GM10847 (cell line): ENCODE measurements around the gene C11orf98.

Source experiments
- POLR2A ChIP-seq: IDR thresholded peaks from 2 replicates; pipeline ENCODE4 v1.6.1; 2011; ENCODE audit not compliant: insufficient read length; ENCODE audit errors: extremely low read depth

C11orf98 gene

GRCh38 chr11:62666259-62666926, 1.4 kb upstream of the C11orf98 start:
- peak; percentile 20 for TF ChIP-seq POLR2A

GRCh38 chr11:62665599-62666258, 719 bp upstream of the C11orf98 start:
- TF ChIP-seq POLR2A, result no peak

- TF ChIP-seq POLR2A, result no peak
Observed at GRCh38 chr11:62664405-62665074, 470 bp downstream of the C11orf98 start.

- no peak for TF ChIP-seq POLR2A
Observed at GRCh38 chr11:62656796-62657429, 8.1 kb downstream of the C11orf98 start.

GRCh38 chr11:62654297-62654696, 10.7 kb downstream of the C11orf98 start:
- no peak for TF ChIP-seq POLR2A

- TF ChIP-seq POLR2A, result no peak
Observed at GRCh38 chr11:62652161-62653006, 12.6 kb downstream of the C11orf98 start.

- no peak for TF ChIP-seq POLR2A
Observed at GRCh38 chr11:62649486-62649885, 15.5 kb downstream of the C11orf98 start.

GRCh38 chr11:62648967-62649364, 16.0 kb downstream of the C11orf98 start:
- TF ChIP-seq POLR2A, result no peak

GRCh38 chr11:62648185-62648966, 16.6 kb downstream of the C11orf98 start:
- TF ChIP-seq POLR2A, result no peak

- no peak for TF ChIP-seq POLR2A
Observed at GRCh38 chr11:62647609-62648005, 17.4 kb downstream of the C11orf98 start.

- no peak for TF ChIP-seq POLR2A
Observed at GRCh38 chr11:62646825-62647608, 18.0 kb downstream of the C11orf98 start.

GRCh38 chr11:62645946-62646824, 18.8 kb downstream of the C11orf98 start, which contains the start of gene GANAB:
Gene GANAB (minus strand): TSS chr11:62646613. CDS start chr11:62646599, 14 bp downstream.
- peak; percentile 92 for TF ChIP-seq POLR2A

- TF ChIP-seq POLR2A, result no peak
Observed at GRCh38 chr11:62645671-62645945, 19.4 kb downstream of the C11orf98 start.
